HG02938 (cell line): Measurements from ENCODE around the gene WASHC3.

Experiments used
- ATAC-seq: cut with Tn5 transposase; IDR thresholded peaks from one replicate; pipeline ENCODE4 v1.9.1; 2021; ENCODE audit warnings: mild to moderate bottlenecking, moderate library complexity; ENCODE audit not compliant: unreplicated experiment

WASHC3 gene

DNA sequence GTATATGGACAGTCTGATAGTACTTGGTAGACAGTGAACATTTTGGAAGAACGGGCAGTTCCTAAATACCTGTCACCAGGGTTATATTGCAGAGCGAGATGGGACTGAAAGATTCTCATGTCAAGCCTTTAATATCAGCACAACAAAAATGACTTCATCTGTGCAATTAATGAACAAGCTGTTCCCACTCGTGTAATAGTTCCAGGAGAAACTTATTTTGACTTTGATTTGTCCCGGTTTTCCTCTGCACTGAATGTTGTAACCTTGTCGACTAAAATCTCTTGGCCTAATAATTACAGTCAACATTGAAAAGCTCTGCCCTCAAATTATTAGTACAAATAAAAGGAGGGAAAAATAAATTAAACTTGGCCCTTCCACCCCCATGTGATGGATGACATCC is 79.5 kb downstream of the WASHC3 start:
- ATAC-seq: no peak

DNA sequence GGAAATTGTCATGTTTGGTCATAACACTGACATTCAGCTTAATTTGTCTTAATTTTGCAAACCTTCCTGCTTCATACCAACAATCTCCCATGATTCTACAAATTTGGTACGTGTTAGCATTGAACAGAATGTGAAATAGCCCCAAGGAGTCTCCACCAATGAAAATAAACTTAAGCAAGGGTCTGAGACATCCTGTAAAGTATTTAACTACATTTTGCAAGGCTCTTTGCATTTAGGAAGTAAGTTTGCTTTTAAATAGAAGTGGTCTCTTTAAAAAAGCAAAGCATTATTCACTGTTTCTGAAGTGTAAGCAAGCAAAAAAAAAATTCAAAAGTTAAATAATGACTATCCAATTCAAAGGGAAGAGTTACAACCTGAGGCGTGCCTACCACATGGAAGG is 79.9 kb downstream of the WASHC3 start:
- ATAC-seq: no peak

DNA sequence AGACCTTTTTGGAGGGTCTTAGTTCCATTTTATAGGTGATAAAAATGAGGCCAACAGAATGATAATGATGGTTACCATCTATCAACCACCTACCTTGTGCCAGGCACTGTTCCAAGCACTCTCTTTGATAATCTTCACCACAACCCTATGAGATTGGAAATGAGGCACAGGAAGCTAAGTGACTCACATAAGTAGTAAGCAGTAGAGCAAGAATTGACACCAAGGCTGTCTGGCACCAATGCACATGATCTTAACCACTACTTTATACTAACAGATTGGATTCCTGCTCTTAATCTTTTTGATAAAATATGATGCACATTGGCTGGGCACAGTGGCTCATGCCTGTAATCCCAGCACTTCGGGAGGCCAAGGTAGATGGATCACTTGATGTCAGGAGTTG is 93.0 kb downstream of the WASHC3 start:
- ATAC-seq: no peak

DNA sequence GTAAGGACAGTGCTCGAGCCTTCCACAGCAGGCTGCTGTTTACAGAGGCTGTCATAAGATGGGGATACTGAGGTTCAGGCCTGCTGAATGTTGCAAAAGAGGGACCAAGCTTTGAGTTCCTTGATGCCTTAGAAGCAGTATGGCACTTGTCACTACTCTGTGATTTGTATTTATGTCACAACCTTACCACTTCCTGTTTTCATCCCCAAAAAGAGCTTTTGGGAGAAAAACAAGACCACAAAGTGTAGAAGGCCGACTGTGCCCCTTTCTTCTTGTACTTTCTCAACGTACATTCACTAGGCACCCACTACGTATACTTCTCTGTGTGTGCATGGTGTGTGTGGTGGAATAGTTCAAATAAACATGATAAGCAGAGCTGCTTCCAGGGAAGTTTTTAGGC is 94.3 kb downstream of the WASHC3 start:
- no peak for ATAC-seq

DNA sequence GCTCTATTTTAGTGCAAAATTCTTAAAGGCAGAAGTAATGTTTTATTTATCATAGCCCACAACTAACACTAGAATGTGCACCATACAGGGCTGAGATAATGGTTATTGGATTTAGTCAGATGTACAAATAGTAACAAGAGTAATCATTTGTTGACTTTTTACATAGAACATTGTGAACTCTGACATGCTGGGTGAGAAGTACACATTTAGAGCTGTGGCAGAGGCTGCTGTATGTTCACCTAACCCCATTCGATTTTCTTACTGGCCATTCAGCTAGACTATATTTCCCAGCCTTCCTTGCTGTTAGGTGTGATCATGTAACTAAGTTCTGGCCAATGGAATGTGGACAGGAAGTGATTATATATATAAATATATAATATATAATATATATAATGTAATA is 95.3 kb downstream of the WASHC3 start:
- ATAC-seq: no peak

DNA sequence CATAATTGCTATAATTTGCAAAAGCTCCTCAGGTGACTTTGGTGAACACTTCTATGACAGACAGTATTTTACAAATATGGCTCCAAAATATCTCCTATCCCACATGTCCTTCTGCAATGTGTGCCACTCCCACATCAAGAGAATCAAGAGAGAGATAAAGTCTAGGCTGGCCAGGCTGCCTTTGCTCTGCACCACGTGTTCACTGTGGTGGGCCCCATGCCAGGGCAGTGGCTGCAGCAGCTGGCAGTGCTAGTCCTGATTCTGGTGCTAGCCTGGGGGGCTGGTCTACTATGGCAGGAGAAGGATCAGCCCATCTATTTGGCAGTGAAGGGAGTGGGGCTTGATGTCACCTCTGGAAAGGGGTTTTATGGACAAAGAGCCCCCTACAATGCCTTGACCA is 98.1 kb downstream of the WASHC3 start:
- no peak for ATAC-seq
